ENCODE results near the gene CAPN14. TPM values are rescaled to one million over a fixed set of nuclear protein-coding genes. Genes with fewer than 3 reads are reported as not detected.

CAPN14 gene
- total RNA-seq, 4 donors from 2014 or later, result 0.13 to 1.3 (median 0.54) TPM

DNA sequence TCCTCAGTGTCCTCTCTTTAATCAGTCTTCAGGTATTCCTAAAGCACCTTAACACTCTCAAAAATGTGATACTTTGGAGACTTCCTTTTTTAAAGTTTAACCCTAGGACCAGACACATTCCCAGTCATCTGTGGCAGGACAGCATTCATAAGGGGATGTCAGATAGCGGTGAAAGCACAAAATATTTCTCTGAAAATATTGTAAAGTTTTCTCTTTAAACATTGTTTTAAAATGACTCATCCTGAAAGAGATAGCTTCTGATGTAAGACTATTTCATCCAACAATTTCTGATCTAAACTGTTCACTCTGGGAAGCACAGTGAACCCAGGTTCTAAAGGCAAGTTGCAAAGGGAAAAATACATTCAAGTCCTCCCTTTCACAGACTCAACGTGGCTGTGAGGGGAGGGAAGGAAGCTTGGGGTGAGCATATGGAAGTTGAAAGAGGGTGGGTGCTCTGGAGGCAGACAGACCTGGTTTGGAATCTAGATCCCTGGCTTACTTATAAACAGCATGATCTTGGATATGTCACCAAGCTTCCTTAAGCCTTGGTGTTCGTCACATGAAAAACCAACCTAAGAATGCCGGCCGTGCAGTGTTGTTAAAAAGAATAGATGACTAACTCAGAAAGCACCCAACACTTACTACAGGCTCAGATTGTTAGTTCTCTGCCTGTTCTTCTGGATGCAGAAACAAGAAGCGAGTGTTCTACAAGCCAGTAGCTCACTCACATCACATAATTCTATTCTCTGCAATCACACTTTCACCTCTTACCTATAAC, 91.2 kb downstream of the CAPN14 start:
- 72 to 82% methylated on average over 6 of the region's 6 CpGs for WGBS, 2 donors
- H3K4me3 ChIP-seq (ENCODE audit: low read depth, poor library complexity, severe bottlenecking), result no peak overlapping the region
- no peak for DNase-seq (ENCODE audit: low spot score in 2 of 2)
- TF ChIP-seq, protein P1, sequence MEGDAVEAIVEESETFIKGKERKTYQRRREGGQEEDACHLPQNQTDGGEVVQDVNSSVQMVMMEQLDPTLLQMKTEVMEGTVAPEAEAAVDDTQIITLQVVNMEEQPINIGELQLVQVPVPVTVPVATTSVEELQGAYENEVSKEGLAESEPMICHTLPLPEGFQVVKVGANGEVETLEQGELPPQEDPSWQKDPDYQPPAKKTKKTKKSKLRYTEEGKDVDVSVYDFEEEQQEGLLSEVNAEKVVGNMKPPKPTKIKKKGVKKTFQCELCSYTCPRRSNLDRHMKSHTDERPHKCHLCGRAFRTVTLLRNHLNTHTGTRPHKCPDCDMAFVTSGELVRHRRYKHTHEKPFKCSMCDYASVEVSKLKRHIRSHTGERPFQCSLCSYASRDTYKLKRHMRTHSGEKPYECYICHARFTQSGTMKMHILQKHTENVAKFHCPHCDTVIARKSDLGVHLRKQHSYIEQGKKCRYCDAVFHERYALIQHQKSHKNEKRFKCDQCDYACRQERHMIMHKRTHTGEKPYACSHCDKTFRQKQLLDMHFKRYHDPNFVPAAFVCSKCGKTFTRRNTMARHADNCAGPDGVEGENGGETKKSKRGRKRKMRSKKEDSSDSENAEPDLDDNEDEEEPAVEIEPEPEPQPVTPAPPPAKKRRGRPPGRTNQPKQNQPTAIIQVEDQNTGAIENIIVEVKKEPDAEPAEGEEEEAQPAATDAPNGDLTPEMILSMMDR (IDR thresholded peaks at IDR 0.05), result no peak
- TF ChIP-seq POLR2A (IDR thresholded peaks at IDR 0.05), result no peak
- intact Hi-C loops (cut with DNase I; ENCODE audit: low total_unique reads), result no loop called here

DNA sequence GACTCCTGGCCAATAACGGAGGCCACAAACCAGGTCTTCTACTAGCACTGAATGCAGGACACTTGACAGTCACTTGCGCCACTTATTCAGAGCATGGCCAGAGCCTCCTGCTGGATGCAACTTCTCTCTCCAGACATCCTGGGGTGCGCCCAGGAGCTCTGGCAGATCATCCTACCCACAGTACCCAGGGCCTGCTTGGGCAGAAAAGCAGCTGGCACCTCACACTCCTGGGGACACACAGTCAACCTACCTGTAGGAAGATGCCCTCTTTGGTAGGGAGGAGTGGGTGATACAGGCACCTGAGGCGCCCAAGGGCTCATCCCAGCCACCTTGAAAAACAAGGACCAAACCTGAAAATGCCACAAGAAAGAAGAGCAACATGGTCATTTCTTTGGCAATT, 92.4 kb downstream of the CAPN14 start:
- intact Hi-C loops (cut with DNase I; ENCODE audit: low total_unique reads), result no loop called here
- H3K4me3 ChIP-seq (ENCODE audit: low read depth, poor library complexity, severe bottlenecking), result no peak overlapping the region
- TF ChIP-seq, protein P1 (IDR thresholded peaks at IDR 0.05), result no peak
- no peak for TF ChIP-seq POLR2A (IDR thresholded peaks at IDR 0.05)
- DNase-seq (ENCODE audit: low spot score in 2 of 2), result no peak
- WGBS, 2 donors, result 88 to 97% methylated on average over 4 of the region's 4 CpGs

Other genes with a start within 250 kb of the CAPN14 start
- 1 to 10 TPM; 2.5 to 6.2 (median 4.0) TPM for gene GALNT14, start 79.1 kb downstream of the CAPN14 start, total RNA-seq
- 1 to 10 TPM; 2.8 to 4.3 (median 3.5) TPM for gene EHD3, start 16.6 kb upstream of the CAPN14 start, total RNA-seq
- 1 to 10 TPM in 2 of 4 donors, under 1 TPM in 2; 0.11 to 1.7 (median 0.75) TPM for gene XDH, start 197.2 kb upstream of the CAPN14 start, total RNA-seq

All from lower leg skin (tissue), 4 donors.